HL-60 (cell line): ENCODE results near the gene DTHD1.

Experiments
- CTCF ChIP-seq: IDR thresholded peaks from one replicate; pipeline ENCODE4 v1.5.1; 2011; ENCODE audit warnings: low read length, control low read depth, inconsistent platforms; ENCODE audit not compliant: insufficient read depth
- REST ChIP-seq: IDR thresholded peaks from 2 replicates; pipeline ENCODE4 v1.6.1; 2012; ENCODE audit warnings: low read depth; ENCODE audit not compliant: insufficient replicate concordance

GRCh38 chr4:36348403-36348938, 67.1 kb downstream of the DTHD1 start:
- TF ChIP-seq CTCF (no peak), REST (no peak)
